ENCODE measurements around the gene MAX. TPM values are rescaled to one million over a fixed set of nuclear protein-coding genes. Genes with fewer than 3 reads are reported as not detected.

MAX gene
- total and polyA plus RNA-seq, 2 donors from 2014 or later: 48.9 to 89.4 TPM

DNA sequence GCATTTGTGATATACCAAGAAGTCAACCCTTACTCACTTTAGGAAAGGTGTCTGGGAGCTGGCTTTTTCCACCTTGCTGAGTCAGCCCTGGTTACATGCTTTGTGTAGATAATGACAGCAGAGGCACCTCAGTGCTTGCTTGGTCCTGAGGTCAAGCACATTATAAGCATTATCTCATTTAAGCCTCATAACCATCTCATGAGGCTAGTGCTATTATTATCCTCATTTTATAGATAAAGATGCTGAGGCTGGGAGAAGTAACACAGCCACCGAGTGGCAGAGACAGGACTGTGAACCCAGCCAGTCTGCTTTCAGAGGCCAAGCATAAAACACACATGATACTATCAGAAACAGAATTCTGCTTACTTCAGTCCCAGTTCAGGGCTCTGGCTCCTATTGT is 29.4 kb downstream of the MAX start:
- no peak for FAIRE-seq
- Histone ChIP-seq H3K27ac (ENCODE audit: low read depth in 2 of 2, low read length in 2 of 2) (peak overlapping the region; percentile 82 to 86), H3K9ac (ENCODE audit: low read length in 3 of 3) (peak overlapping the region in 1 of 3 donors; percentile 5), H3K9me3 (ENCODE audit: control insufficient read depth in 2 of 3, insufficient read depth in 1 of 3, low read length in 3 of 3) (no peaks in the 10 kb centered on the region), H3K36me3 (ENCODE audit: control insufficient read depth in 2 of 3, insufficient read depth in 3 of 3, low read length in 3 of 3) (peaks cover 2 to 18% (median 18%) of the 10 kb centered on the region in 3 donors), H3K27me3 (ENCODE audit: control insufficient read depth, insufficient read depth, low read length) (no peaks in the 10 kb centered on the region), H3K4me1 (ENCODE audit: control insufficient read depth in 2 of 3, insufficient read depth in 2 of 3, low read depth in 1 of 3, low read length in 3 of 3) (peaks cover 3 to 35% (median 34%) of the 10 kb centered on the region in 3 donors), H3K4me3 (ENCODE audit: low read length in 3 of 3) (no peak overlapping the region)
- intact Hi-C loops (cut with DNase I): no loop called here
- TF ChIP-seq, protein P1, sequence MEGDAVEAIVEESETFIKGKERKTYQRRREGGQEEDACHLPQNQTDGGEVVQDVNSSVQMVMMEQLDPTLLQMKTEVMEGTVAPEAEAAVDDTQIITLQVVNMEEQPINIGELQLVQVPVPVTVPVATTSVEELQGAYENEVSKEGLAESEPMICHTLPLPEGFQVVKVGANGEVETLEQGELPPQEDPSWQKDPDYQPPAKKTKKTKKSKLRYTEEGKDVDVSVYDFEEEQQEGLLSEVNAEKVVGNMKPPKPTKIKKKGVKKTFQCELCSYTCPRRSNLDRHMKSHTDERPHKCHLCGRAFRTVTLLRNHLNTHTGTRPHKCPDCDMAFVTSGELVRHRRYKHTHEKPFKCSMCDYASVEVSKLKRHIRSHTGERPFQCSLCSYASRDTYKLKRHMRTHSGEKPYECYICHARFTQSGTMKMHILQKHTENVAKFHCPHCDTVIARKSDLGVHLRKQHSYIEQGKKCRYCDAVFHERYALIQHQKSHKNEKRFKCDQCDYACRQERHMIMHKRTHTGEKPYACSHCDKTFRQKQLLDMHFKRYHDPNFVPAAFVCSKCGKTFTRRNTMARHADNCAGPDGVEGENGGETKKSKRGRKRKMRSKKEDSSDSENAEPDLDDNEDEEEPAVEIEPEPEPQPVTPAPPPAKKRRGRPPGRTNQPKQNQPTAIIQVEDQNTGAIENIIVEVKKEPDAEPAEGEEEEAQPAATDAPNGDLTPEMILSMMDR (IDR thresholded peaks at IDR 0.05; ENCODE audit: borderline replicate concordance, extremely low read depth, insufficient read depth): no peak
- DNase-seq: no peak

DNA sequence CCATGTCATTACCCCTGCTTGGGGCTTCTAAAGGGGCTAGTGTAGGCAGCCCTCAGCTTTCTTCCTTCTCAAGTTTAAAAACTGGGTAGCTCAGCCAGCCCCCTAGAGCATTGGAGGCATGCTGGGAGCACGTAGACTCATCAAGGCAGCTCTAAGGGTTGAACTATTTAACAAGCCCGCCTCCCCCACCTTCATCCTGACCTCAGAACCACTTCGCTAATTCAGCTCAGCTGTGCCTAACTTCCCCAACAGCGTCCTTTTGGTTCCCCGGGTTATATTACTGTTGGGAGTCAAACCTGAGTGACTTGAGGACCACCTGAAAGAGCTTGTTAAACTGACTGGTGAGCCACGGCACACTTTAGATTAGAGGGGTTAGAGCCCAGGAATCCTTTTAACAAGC is 30.1 kb downstream of the MAX start:
- H3K27me3 ChIP-seq (ENCODE audit: control insufficient read depth, insufficient read depth, low read length): no peaks in the 10 kb centered on the region
- TF ChIP-seq, protein P1 (IDR thresholded peaks at IDR 0.05; ENCODE audit: borderline replicate concordance, extremely low read depth, insufficient read depth): no peak
- no peak for FAIRE-seq
- DNase-seq: peak in 3 of 5 donors; percentile 31 to 70 (median 41)
- H3K27ac ChIP-seq (ENCODE audit: low read depth in 2 of 2, low read length in 2 of 2): no peak overlapping the region
- H3K9ac ChIP-seq (ENCODE audit: low read length in 3 of 3): no peak overlapping the region
- peaks cover 3 to 35% (median 34%) of the 10 kb centered on the region in 3 donors for H3K4me1 ChIP-seq (ENCODE audit: control insufficient read depth in 2 of 3, insufficient read depth in 2 of 3, low read depth in 1 of 3, low read length in 3 of 3)
- H3K9me3 ChIP-seq (ENCODE audit: control insufficient read depth in 2 of 3, insufficient read depth in 1 of 3, low read length in 3 of 3): no peaks in the 10 kb centered on the region
- intact Hi-C loops (cut with DNase I): no loop called here
- peaks cover 0 to 12% (median 11%) of the 10 kb centered on the region in 3 donors for H3K36me3 ChIP-seq (ENCODE audit: control insufficient read depth in 2 of 3, insufficient read depth in 3 of 3, low read length in 3 of 3)
- H3K4me3 ChIP-seq (ENCODE audit: low read length in 3 of 3): no peak overlapping the region

DNA sequence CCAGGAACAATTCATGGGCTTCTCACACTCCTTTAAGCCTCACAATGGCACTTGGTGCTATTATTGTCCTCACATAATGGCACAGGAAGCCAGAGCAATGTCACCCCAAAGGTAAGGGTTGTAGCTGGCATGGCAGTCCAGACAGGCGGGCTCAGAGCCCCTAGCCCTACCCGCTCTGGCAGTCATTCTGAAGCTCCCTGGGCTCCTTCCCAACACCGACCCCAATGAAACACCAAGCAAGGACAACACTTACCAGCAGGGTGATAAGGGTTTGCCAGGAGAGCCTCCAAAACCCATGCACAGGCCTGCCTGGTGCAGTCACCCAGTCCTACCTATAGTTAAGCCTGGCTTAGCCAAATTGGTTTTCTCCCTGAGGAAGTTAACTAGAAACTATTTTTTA is 30.8 kb downstream of the MAX start:
- intact Hi-C loops (cut with DNase I): no loop called here
- Histone ChIP-seq H3K9me3 (ENCODE audit: control insufficient read depth in 2 of 3, insufficient read depth in 1 of 3, low read length in 3 of 3) (no peaks in the 10 kb centered on the region), H3K4me3 (ENCODE audit: low read length in 3 of 3) (no peak overlapping the region), H3K36me3 (ENCODE audit: control insufficient read depth in 2 of 3, insufficient read depth in 3 of 3, low read length in 3 of 3) (peaks cover 0 to 7% (median 6%) of the 10 kb centered on the region in 3 donors), H3K27me3 (ENCODE audit: control insufficient read depth, insufficient read depth, low read length) (no peaks in the 10 kb centered on the region), H3K27ac (ENCODE audit: low read depth in 2 of 2, low read length in 2 of 2) (no peak overlapping the region), H3K4me1 (ENCODE audit: control insufficient read depth in 2 of 3, insufficient read depth in 2 of 3, low read depth in 1 of 3, low read length in 3 of 3) (peaks cover 3 to 35% (median 34%) of the 10 kb centered on the region in 3 donors), H3K9ac (ENCODE audit: low read length in 3 of 3) (no peak overlapping the region)
- TF ChIP-seq, protein P1 (IDR thresholded peaks at IDR 0.05; ENCODE audit: borderline replicate concordance, extremely low read depth, insufficient read depth): no peak
- no peak for FAIRE-seq
- no peak for DNase-seq

DNA sequence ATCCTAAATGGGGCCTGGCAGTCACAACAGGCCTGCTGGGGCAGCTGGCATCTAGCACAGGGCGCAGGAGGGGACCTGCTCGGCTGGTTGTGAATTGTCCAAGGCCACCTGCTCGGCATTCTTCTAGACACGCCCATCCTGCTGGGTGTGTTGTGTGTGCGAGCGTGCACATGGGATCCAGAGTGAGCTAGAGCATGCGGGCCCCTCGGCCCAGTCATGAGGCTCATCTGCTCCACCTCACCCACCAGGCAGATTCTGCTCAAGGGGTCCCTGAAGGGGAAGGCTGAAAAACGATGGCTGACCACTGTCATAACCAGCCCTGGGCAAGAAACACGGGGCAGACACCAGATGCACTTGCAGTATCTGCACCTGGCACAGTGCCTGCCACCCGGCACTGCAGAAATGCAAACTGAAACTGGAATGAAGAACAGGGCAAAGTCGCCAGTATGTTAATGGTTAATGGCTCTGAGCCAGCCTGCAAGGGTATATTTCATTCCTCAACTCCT is 31.8 kb downstream of the MAX start:
- intact Hi-C loops (cut with DNase I): no loop called here
- peaks cover 3 to 35% (median 34%) of the 10 kb centered on the region in 3 donors for H3K4me1 ChIP-seq (ENCODE audit: control insufficient read depth in 2 of 3, insufficient read depth in 2 of 3, low read depth in 1 of 3, low read length in 3 of 3)
- DNase-seq: peak in 3 of 5 donors; percentile 13 to 40 (median 27)
- H3K4me3 ChIP-seq (ENCODE audit: low read length in 3 of 3): no peak overlapping the region
- H3K27me3 ChIP-seq (ENCODE audit: control insufficient read depth, insufficient read depth, low read length): no peaks in the 10 kb centered on the region
- FAIRE-seq: no peak
- peaks cover under 1 to 5% (median 5%) of the 10 kb centered on the region in 3 donors for H3K36me3 ChIP-seq (ENCODE audit: control insufficient read depth in 2 of 3, insufficient read depth in 3 of 3, low read length in 3 of 3)
- TF ChIP-seq, protein P1 (IDR thresholded peaks at IDR 0.05; ENCODE audit: borderline replicate concordance, extremely low read depth, insufficient read depth): no peak
- H3K9me3 ChIP-seq (ENCODE audit: control insufficient read depth in 2 of 3, insufficient read depth in 1 of 3, low read length in 3 of 3): no peaks in the 10 kb centered on the region
- no peak overlapping the region for H3K27ac ChIP-seq (ENCODE audit: low read depth in 2 of 2, low read length in 2 of 2)
- no peak overlapping the region for H3K9ac ChIP-seq (ENCODE audit: low read length in 3 of 3)

All from kidney (tissue), 14 donors.